ENCODE results near the gene ASS1. TPM values are rescaled to one million over a fixed set of nuclear protein-coding genes. Genes with fewer than 3 reads are reported as not detected.

ASS1 gene
- total RNA-seq, 2 donors from 2014 or later: 0.91 to 6.1 TPM

DNA sequence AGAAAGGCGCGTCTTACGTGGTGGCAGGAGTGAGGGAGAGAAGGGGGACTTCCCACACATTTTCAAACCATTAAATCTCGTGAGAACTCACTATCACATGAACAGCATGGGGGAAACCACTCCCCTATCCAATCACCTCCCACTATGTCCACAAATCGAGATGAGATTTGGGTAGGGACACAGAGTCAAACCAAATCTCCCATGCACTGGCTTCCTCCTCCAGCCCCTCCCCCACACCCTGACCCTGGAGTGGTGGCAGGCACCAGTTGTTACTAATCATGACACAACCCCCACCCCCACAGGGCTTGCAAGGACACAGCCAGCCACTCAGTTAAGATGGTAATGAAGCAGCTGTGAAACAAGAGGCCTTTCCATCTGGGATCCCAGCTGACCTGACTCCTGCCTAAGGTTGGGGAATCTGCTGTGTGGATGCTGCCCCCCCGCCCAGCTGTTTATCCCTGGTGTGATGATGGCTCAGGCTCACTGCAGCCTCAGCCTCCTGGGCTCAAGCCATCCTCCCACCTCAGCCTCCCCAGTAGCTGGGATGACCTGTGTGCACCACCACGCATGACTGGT lies 77.6 kb downstream of the ASS1 start:
- H3K9me3 Mint-ChIP-seq: no peaks in the 10 kb centered on the region
- no peak overlapping the region for H3K27ac Mint-ChIP-seq
- H3K36me3 Mint-ChIP-seq: no peaks in the 10 kb centered on the region
- DNase-seq (ENCODE audit: low spot score in 2 of 2) (no peak), ATAC-seq (no peak)

DNA sequence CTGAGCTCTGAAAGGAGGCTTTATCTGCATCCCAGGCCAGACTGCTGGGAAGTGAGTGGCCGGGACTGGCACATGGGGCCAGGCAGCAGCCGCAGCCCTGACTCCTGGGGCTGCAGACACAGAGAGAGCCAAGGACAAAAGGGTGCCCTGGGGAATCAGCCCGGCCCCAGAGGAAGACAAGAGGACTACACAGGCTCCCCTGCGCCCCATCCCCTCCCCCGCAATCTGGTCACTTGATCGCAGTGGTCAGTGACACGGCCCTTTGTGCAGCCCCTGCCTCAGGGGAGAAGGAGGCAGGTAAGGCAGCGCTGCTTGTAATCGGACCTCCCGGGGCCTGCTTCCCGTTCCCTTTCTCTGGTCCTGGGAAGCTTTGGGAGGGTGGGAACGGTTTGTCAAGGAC lies 79.2 kb downstream of the ASS1 start:
- Mint-ChIP-seq H3K36me3 (no peaks in the 10 kb centered on the region), H3K27ac (no peak overlapping the region), H3K9me3 (no peaks in the 10 kb centered on the region)
- no peak for ATAC-seq
- DNase-seq (ENCODE audit: low spot score in 2 of 2): no peak

DNA sequence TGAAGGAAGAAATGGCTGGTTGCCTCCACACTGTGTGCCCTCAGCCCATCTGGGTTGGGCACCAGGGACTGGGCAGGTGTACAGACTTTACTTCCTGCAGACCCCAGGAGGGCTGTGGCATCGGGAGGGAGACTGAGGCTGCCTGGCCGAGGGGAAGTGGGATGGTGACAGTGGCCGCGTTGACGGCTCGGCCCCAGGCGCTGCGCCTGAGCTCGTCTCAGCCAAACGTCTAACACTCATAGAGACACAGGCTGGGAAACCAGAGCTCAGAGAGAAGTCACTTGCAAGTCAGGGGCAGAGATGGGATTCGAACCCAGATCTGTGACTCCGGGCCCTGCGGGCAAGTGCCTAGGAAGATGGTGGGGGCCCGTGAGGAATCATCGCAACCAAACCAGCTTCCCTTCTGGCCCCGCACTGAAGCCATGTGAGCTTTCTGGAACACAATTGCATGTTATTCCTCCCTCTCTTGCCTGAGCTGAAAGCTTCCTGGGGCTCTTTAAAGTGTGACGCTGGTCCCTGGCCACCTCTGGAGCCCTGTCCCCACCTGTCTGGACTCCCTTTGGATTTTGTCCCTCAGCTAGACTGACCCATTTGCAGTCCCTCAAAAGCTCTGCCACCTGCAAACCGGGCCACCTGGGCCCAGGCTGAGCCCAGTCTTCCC lies 81.6 kb downstream of the ASS1 start:
- Mint-ChIP-seq H3K36me3 (no peaks in the 10 kb centered on the region), H3K27ac (no peak overlapping the region), H3K9me3 (no peaks in the 10 kb centered on the region)
- no peak for DNase-seq (ENCODE audit: low spot score in 2 of 2)
- ATAC-seq: no peak

DNA sequence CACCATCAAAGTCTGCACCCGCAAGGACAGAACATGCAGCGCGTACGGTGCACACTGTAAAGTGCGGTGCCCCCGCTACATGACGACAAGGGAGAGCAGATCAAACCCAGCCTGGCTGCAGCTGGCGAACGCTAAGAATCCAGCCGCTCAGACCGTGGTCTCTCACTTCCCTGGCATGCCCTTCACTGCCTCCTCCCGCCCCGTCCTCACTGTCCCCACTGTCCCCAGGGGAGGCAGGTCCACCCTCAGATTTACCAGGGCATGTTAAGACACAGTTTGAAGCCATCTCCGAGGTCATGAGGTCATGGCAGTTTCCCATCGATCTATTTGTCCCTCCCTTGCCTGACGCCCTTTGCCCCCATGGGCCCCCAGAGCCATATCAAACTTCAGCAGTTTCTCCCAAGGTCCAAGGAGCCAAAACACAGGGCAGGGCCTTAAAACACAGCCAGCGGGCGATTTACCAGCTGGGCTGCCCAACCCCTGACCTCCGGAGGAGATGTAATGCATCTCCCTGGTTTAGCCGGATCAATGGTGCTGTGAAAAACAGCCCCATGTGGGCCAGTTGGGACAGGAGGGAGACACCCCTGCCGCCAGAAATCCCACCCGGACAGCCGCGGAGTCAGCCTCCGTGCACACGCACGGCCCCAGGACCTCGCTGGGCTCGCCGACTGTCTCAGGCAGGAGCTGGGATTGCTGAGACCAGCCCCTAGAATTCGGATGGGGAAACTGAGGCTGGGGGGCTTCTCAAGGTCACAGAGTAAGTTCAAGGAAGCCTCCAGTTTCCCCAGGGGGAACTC lies 82.3 kb downstream of the ASS1 start:
- no peak for DNase-seq (ENCODE audit: low spot score in 2 of 2)
- Mint-ChIP-seq H3K27ac (no peak overlapping the region), H3K36me3 (no peaks in the 10 kb centered on the region), H3K9me3 (no peaks in the 10 kb centered on the region)
- no peak for ATAC-seq

DNA sequence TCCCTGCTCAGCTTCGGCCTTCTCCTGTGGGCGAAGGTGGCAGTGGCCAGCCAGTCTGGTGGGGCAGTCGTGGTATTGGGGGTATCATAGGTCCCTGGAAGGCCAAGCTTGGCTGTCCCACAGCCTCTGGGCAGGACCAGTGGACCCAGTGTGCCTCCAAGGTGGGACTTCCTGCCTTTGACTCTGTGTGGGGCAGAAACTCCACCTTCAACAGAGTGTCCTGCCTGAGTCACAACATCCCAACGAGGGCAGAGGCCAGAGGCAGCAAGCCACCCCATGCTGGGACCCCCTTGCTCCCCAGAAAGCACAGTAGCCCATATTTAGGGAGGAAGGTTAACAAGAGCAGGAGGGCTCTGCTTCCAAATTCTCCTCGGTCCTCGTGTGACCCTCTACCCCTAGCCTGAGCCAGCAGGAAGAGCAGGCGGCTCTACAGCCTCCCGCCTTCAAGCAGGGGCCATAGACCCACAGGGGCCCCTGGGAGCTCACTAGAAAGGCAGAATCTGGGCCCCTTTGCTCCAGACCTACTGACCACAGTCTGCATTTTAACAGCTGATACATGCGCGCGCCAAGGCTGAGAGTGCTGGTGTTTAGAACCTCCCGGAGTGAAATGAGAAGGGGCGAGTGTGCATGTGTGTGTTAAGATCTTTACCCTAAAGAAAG lies 83.0 kb downstream of the ASS1 start:
- ATAC-seq (no peak), DNase-seq (ENCODE audit: low spot score in 2 of 2) (no peak)
- Mint-ChIP-seq H3K27ac (no peak overlapping the region), H3K9me3 (no peaks in the 10 kb centered on the region), H3K36me3 (no peaks in the 10 kb centered on the region)

DNA sequence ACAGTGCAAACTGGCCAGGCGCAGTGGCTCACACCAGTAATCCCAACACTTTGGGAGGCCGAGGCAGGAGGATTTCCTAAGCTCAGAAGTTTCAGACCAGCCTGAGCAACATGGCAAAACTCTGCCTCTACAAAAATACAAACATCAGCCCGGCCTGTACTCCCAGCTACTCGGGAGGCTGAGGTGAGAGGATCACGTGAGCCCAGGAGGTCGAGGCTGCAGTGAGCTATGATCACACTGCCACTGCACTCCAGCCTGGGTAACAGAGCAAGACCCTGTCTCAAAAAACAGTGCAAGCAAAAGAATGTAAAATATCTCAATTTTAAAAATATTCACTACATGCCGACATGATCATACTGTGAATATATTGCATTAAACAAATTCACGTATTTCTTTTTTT lies 83.9 kb downstream of the ASS1 start:
- Mint-ChIP-seq H3K9me3 (no peaks in the 10 kb centered on the region), H3K27ac (no peak overlapping the region), H3K36me3 (no peaks in the 10 kb centered on the region)
- no peak for DNase-seq (ENCODE audit: low spot score in 2 of 2)
- no peak for ATAC-seq

DNA sequence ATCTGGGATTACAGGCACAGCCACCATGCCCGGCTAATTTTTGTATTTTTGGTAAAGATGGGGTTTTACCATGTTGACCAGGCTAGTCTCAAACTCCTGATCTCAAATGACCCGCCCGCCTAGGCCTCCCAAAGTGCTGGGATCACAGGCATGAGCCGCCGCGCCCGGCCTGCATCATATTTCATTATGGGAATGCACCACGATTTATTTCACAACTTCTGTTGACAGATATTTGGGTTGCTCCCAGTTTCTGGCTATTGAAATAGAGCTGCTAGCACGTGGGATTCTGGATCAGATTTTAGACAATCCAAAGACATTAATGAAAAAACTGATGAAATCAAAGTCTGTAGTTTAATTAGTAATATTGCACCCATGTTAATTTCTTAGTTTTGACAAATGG lies 86.2 kb downstream of the ASS1 start:
- Mint-ChIP-seq H3K27ac (no peak overlapping the region), H3K9me3 (no peaks in the 10 kb centered on the region), H3K36me3 (no peaks in the 10 kb centered on the region)
- DNase-seq (ENCODE audit: low spot score in 2 of 2) (no peak), ATAC-seq (no peak)

DNA sequence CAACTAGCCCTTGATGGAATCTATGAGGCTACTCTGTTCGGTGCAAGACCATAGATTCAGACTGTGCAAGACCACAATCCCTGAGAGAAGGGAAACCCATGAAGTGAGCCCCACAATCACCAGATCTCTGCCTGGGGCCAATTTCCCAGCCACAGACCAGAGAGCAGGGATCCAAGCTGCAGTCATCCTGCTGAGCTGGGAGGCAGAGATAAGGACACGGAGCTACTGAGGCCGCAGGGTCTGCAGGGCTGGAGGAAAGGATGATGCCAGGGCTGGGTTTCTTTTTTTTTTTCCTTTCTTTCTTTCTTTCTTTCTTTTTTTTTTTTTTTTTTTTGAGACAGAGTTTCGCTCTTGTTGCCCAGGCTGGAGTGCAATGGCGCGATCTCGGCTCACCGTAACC lies 86.9 kb downstream of the ASS1 start:
- no peak overlapping the region for H3K27ac Mint-ChIP-seq
- H3K36me3 Mint-ChIP-seq: no peaks in the 10 kb centered on the region
- H3K9me3 Mint-ChIP-seq: no peaks in the 10 kb centered on the region
- DNase-seq (ENCODE audit: low spot score in 2 of 2) (no peak), ATAC-seq (no peak)

DNA sequence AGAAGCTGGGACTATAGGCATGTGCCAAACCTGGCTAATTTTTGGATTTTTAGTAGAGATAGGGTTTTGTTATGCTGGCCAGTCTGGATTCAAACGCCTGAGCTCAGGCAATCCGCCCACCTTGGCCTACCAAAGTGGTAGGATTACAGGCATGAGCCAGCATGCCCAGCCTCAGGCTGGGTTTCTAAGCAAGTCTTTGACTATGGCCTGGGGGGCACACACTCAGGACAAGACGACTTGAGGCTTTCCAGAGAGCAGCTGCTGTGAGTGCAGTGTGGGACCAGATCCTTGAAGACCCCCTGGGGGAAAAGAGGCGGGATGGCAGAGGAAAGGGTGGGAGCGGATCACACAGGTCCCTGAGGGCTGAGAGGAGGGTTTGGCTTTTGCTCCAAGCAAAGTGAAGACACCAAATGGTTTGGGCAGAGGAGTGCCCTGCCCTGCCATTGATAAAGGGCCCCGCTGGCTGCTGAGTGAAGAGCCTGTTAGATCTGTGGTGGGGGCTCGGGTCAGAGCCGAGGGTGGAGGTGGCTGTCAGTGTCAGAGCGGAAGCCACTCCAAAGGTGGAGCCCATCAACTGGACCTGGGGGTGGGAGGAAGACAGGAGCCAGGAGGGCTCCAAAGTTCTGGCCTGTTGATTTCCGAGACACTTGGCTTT lies 87.8 kb downstream of the ASS1 start:
- ATAC-seq (no peak), DNase-seq (ENCODE audit: low spot score in 2 of 2) (no peak)
- no peaks in the 10 kb centered on the region for H3K36me3 Mint-ChIP-seq
- H3K9me3 Mint-ChIP-seq: no peaks in the 10 kb centered on the region
- no peak overlapping the region for H3K27ac Mint-ChIP-seq

DNA sequence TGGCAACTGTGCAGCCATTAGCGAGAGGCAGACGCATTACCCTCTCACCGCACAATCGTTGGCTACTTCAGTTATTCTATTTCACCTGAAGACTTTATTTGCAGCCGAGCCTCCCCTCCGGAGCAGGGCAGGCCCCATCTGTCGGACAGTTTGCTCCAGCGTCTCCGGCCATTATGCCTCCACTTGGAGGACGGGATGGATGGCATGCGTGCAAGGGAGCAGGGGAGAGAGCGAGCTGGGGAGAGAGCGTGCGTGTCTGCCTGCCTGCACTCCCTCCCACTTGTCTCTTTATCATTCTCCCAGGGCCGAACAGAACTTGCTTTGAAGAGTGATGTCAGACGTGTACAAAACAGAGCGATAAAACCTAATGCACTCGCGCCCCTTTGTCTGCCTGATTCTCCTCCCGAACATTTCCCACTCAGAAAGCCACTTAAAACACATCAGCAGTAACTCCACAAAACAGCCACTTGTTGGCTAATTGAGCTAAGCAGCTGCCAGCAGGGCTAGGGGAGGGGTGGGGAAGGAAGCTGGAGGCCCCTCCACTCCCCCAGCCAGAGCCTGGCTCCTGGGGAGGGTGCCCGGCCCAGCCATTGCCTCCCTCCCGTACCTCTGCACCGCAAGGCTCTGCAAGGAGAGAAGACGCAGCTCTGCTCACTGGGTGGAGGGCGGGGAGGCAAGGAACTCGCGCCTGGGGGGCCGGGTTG lies 91.2 kb downstream of the ASS1 start:
- Mint-ChIP-seq H3K36me3 (no peaks in the 10 kb centered on the region), H3K9me3 (no peaks in the 10 kb centered on the region), H3K27ac (no peak overlapping the region)
- ATAC-seq (peak in 1 of 2 donors; percentile 37), DNase-seq (ENCODE audit: low spot score in 2 of 2) (no peak)

DNA sequence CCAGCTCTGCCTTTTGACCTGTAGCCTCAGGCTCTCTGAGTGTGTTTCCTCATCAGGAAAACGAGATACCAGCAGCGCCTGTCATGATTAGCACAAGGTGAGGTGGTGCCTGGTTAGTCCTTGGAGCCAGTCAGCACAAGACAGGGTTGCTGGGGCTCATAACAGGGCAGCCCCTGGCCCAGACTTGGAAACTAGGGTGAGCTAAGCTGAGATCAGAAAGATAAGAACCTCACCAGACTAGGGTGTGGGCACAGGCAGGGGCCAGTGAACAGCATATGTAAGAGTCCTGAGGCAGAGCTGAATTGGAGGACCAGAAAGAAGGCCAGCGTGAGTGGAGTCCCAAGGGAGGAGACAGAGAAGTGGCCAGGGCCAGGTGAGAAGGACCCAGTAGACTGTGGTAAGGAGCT lies 91.9 kb downstream of the ASS1 start:
- ATAC-seq (no peak), DNase-seq (ENCODE audit: low spot score in 2 of 2) (no peak)
- Mint-ChIP-seq H3K9me3 (no peaks in the 10 kb centered on the region), H3K36me3 (no peaks in the 10 kb centered on the region), H3K27ac (no peak overlapping the region)

DNA sequence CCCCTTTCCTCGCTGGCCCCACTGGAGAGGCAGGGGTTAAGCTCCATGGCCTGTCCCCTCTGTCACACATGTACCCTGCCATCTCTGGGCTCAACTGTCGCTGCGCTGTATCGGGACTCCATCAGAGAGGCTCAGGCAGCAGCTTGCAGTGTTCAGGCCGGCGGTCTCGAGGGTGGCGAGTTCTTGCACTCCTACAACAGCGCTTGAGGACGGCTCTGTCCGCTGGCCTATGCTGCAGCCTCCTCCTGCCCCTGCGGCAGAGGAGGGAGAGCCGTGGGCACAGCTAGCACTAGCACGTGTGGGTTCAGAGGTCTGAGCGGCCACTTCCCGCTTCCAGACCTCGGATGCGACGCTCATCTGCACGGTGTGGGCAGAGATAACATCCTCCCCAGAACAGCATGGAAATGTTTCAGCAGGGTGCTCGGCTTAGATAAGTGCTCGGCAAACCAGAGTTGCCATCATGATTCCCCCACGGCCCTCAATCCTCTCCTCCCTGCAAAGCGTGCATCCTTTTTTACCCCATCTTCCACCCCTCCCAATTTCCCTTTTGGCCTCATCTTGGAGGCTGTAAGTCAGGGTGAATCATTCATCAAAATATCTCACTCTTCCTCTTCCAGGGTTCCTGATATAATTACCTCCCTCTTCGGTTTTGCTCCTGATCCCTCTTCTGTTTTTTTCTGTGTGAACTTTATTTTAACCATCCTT lies 92.7 kb downstream of the ASS1 start:
- DNase-seq (ENCODE audit: low spot score in 2 of 2) (no peak), ATAC-seq (peak in 1 of 2 donors; percentile 48)
- Mint-ChIP-seq H3K9me3 (no peaks in the 10 kb centered on the region), H3K36me3 (no peaks in the 10 kb centered on the region), H3K27ac (no peak overlapping the region)

DNA sequence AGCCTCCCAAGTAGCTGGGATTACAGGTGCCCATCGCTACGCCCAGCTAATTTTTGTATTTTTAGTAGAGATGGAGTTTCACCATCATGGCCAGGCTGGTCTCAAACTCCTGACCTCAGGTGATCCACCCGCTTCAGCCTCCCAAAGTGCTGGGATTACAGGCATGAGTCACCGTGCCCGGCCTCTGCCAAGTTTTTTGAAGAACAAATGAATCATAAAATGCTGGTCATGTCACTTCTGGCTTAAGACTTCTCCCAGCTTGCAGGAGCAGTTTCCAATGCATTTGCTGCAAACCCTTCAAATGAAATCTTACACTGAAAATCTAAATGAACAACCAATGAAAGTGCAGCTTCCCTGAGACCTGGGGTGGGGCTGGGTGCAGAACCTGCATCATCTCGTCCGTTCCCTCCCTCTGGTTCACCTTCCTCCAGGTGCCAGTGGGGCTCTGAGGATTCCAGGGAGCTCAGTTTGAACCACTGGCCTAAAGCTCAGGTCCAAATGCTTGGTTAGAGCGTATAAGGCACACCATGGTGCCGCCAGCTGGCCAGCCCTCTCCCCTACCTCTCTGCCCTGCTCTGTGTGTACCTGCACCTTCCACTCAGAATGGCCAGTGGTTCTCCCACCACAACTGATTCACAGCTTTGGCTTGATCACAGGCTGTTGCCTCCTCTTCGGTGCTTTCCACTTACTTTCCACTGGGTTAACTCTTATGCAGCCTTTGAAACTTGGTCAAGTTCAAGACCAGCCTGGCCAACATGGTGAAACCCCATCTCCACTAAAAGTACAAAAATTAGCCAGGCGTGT lies 94.9 kb downstream of the ASS1 start:
- Mint-ChIP-seq H3K9me3 (no peaks in the 10 kb centered on the region), H3K27ac (no peak overlapping the region), H3K36me3 (no peaks in the 10 kb centered on the region)
- peak in 1 of 2 donors; percentile 26 for ATAC-seq
- DNase-seq (ENCODE audit: low spot score in 2 of 2): no peak

DNA sequence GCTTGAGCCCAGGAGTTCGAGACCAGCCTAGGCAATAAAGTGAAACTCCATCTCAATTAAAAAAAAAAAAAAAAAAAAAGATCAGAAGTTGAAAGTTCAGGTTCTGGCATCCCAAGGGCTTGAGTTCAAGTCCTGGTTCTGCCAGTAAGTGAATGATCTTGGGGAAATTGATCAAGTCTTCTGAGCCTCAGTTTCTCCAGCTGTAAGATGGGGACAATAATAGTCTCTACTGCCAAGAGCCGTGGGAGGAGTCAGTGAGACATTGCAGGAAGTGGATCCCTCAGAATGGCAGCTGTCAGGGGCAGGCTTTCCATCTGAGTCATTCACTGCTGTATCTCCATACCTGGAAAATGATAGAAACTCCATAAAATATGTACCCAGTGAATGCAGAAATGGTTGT lies 96.8 kb downstream of the ASS1 start:
- H3K27ac Mint-ChIP-seq: no peak overlapping the region

DNA sequence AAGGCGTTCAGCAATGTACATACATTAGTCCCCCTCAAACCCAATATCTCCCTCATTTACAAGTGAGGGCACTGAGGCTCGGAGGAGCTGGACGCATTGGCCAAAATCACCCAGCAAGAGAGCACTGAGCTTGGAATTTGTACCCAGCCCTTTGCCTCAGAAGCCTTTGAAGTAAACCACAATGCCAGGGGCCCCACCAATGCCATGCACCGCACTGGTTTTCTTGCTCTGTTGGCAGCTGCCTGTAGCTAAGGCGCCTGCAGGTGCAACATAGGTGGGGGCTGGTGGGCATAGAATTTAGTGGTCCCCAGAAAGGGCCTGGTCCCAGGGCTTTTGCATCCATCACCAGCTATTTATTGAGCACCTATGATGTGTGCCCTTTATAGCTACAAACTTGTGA lies 97.3 kb downstream of the ASS1 start:
- Mint-ChIP-seq H3K9me3 (no peaks in the 10 kb centered on the region), H3K36me3 (no peaks in the 10 kb centered on the region), H3K27ac (no peak overlapping the region)
- no peak for DNase-seq (ENCODE audit: low spot score in 2 of 2)
- no peak for ATAC-seq

More for the DNA sequence above, 96.8 kb downstream of the ASS1 start:
- DNase-seq (ENCODE audit: low spot score in 2 of 2): no peak
- no peak for ATAC-seq
- no peaks in the 10 kb centered on the region for H3K36me3 Mint-ChIP-seq
- H3K9me3 Mint-ChIP-seq: no peaks in the 10 kb centered on the region

Data from activated naive CD4-positive, alpha-beta T cell treated with anti-CD3 and anti-CD28 coated beads, Interleukin-2, amount 50 U/mL, for 72 hours (primary cell).